Measurements from ENCODE around the gene ST3GAL5.

- TF ChIP-seq POLR2A (IDR thresholded peaks at IDR 0.05; ENCODE audit: low read length) (no peak), GATA1 (IDR thresholded peaks at IDR 0.05; ENCODE audit: low read depth, low read length) (no peak)
Observed at GRCh38 chr2:85831735-85832134, 57.1 kb downstream of the ST3GAL5 start.

Measured in erythroblast (primary cell).